Measurements from ENCODE around the gene NCEH1.

Gene NCEH1

GRCh38 chr3:172580680-172581401 lies 130.0 kb downstream of the NCEH1 start:
- H3K27me3 ChIP-seq (ENCODE audit: insufficient read depth, poor library complexity, severe bottlenecking) = no peaks in the 10 kb centered on the region
- no peak for ATAC-seq (ENCODE audit: low read depth)
- H3K4me3 ChIP-seq (ENCODE audit: severe bottlenecking) = no peak overlapping the region
- no peak overlapping the region for H3K27ac ChIP-seq (ENCODE audit: poor library complexity, severe bottlenecking)
- peaks cover 21% of the 10 kb centered on the region for H3K4me1 ChIP-seq (ENCODE audit: insufficient read depth, poor library complexity, severe bottlenecking)
- no peak for DNase-seq (ENCODE audit: low spot score)
- H3K9me3 ChIP-seq (ENCODE audit: severe bottlenecking) = peaks cover 3% of the 10 kb centered on the region
- no peak for TF ChIP-seq CTCF (IDR thresholded peaks at IDR 0.05; ENCODE audit: poor library complexity, severe bottlenecking)
- no peaks in the 10 kb centered on the region for H3K36me3 ChIP-seq (ENCODE audit: low read depth)
